22Rv1 (cell line): ENCODE results near the gene PPAN.

Experiments
- ZFX ChIP-seq: fragments of 450-650 bp; IDR thresholded peaks from 2 replicates; pipeline ENCODE4 v1.6.1; 2017; ENCODE audit warnings: antibody characterized with exemption, borderline replicate concordance
- TF ChIP-seq, protein P1 (sequence below): fragments of 450-650 bp; IDR thresholded peaks from 2 replicates; pipeline ENCODE4 v1.5.1; 2017; ENCODE audit warnings: mild to moderate bottlenecking

DNA sequence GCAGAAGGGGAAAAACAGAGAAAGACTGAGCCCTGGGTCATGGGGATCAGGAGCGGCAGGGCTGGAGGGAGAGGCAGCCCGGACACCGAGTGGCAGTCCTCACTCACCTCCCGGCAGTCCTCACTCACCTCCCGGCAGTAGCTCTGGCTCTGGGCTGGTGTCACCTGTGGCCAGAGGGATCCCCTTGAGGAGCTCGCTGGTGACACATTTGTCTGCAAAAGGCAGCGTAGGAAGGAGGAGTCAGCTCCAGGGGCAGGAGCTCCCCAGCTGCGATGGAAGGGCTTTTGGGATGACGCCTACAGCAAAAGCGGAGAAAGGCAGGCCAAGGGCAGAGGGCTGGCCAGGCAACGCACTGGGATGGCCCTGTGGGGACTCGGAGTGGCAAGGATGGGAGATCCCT lies 12.8 kb downstream of the PPAN start:
- TF ChIP-seq, protein P1, sequence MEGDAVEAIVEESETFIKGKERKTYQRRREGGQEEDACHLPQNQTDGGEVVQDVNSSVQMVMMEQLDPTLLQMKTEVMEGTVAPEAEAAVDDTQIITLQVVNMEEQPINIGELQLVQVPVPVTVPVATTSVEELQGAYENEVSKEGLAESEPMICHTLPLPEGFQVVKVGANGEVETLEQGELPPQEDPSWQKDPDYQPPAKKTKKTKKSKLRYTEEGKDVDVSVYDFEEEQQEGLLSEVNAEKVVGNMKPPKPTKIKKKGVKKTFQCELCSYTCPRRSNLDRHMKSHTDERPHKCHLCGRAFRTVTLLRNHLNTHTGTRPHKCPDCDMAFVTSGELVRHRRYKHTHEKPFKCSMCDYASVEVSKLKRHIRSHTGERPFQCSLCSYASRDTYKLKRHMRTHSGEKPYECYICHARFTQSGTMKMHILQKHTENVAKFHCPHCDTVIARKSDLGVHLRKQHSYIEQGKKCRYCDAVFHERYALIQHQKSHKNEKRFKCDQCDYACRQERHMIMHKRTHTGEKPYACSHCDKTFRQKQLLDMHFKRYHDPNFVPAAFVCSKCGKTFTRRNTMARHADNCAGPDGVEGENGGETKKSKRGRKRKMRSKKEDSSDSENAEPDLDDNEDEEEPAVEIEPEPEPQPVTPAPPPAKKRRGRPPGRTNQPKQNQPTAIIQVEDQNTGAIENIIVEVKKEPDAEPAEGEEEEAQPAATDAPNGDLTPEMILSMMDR = no peak
- TF ChIP-seq ZFX = no peak
